RPMI8226 (cell line): ENCODE data around the gene FCHSD1.
A peak's percentile ranks its signal among the peaks of the same experiment; 100 is the strongest.

Experiments used
- DNase-seq: peaks from one replicate; pipeline ENCODE4 v3.0.0-alpha.2; 2015

Gene FCHSD1

DNA sequence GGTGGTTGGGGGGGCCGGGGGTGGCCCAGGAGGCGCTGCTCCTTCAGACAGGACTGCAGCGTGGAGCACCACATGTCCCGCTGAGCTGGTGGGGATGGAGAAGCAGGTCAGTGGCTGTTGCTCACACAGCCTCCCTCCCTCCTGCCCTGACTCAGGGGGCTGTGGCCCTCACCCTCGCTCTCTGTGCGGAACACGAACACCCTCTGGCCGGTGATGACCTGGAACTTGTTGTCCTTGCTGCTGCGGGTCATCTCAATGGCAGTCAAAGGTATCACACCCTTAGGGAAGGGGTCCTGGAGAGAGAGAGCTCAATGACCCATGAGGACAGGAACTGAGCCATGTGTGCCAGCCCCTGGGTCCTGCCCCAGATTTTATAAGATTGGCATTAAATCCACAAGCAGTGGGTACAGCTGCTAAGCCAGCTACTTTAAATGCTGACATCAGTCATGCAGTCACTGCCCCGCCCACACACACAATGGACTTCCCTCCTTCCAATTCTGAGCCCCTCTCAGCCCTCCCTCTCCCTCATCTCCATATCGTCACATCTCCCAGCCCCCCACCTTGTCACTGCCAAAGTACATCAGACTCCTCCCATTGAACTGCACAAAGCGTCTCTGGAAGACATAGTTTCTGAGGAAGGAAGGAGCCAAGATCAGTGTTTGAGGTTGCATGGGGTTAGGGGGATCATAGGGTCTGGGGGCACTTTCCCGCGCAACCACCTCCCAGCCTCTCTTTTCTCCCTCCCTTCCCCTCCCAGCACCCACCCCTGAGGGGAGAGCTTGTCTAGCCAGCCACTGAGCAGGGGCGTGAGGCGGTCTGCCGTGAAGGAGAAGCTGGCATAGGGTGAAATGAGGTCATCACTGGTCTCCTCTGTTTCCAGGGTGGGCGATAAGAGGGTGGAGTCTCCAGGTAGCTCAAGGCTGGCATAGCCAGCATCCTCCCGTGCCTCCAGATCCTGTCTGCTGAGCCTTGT lies 21.9 kb upstream of the FCHSD1 start:
- DNase-seq = no peak

GRCh38 chr5:141672071-141672840 lies 21.0 kb upstream of the FCHSD1 start:
- DNase-seq = no peak

DNA sequence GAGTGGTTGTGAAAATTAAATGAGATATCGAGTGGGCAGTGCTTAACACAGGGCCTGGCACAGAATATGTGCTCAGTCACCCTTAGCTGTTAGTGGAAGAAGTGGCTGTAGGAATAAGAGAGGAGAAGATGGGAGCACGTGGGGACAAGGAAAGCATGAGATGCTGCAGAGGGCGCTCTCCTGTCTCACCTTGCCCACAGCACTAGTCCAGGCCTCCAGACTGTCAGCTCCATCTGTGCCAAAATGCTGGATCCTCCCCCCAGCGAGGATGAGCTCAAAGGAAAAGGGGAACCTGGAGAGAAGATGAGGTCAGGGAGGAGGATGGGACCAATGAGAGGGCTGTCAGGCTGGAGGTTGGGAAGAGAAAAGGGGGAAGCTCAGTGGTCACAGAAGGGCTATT lies 18.3 kb upstream of the FCHSD1 start:
- DNase-seq = no peak

DNA sequence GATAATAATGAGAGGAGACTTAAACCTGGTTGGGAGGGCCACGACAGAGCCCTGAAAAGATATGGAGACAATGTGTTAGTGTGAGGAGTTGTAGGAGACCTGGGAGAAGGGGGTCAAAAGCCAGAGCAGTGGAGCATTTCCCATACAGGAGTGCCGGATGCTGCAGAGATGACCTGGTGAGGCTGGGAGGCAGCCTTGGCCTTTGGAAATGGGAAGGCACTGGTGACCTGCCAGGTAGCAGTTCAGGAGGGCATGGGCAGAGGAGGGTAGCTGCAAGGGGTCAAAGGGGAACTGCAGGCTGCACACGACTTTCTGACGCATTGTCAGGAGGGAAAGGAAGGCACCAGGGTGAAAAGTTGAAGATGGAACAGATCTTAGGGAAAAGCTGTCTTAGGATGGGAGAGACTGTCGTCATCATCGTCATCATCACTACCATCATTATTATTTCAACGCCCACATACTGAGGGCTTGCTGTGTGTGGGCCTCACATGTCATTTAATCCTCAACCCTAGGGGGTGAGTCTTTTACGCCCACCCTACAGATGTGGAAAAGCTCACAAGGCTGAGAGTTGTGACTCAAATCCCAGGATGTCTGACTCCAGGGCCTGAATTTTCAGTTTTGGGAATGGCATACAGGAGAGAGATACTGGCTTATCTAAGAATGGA lies 17.5 kb upstream of the FCHSD1 start:
- DNase-seq = no peak

DNA sequence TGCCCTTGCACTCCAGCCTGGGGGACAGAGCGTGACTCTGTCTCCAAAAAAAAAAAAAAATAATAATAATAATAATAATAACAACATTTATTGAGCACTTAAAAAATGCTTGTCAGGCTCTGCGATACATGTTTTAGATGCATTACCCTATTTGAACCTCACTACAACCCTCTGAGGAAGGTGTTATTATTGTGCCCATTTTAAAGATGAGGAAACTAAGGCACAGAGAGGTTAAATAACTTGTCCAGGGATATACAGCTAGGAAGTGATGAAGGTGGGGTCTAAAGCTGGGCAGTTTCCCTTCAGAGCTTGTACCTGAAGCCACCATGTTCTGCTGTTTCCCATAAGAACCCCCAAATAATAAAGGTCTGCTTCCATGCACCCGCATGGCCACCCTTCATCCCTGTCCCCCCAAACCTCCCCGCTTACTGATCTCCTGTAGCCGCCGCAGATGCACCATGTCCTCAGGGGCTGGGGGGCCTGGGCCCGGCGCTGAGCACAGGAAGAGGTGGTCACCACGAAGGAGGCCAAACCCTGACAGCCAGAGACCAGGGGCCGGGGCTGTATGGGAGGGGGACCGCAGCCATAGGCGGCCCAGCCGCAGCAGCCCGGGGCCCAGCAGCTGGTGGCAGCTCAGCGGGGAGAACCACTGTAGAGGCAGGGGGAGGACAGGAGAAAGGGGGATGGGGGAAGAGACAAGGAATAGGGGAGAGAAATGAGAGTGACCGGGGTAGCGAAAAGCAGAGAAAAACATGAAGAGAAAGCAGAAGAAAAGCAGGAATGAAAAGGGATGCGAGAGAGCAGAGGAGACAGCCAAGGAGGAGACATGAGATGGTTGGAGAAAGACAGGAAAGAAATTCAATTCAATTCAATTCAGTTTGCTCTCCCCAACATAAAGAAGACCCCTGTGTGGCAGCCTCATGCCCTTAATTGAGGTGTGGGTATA lies 15.1 kb upstream of the FCHSD1 start:
- no peak for DNase-seq

- peak; percentile 88 for DNase-seq
Observed at GRCh38 chr5:141664733-141665461, 13.7 kb upstream of the FCHSD1 start.

DNA sequence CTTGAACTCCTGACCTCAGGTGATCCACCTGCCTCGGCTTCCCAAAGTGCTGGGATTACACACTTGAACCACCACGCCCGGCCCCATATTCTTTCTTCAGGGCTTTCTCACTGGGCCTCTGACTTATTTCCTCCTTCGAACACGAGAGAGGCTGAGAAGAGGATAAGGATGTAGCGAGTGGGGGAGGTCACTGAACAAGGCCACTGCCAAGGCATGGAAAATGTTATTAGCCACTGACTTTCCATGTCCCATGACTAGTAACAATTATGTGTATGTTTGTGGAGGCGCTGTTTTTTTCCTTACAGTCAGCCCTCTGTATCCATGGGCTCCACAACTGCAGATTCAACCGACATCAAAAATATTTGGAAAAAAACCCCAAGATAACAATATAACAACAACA lies 12.3 kb upstream of the FCHSD1 start:
- DNase-seq = no peak

DNA sequence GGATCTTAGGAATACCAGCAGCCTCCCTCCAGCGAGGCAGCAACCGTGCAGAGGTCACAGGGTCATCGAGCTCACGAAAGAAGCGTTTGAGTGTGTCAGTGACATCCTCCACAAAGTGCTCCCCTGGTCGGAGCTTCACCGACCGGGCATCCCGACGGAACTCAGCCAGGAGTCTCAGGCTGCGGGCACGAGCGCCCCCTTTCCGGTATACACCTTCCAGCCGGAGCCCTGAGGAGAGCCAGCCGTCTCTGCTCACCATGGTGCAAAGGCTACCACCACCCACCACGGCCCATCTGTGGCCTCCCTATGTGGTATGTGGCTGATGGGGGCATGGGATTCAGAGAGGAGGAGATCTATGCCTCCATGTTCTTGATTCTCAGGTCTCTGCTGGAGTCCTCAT lies 10.8 kb upstream of the FCHSD1 start:
- DNase-seq = no peak

DNA sequence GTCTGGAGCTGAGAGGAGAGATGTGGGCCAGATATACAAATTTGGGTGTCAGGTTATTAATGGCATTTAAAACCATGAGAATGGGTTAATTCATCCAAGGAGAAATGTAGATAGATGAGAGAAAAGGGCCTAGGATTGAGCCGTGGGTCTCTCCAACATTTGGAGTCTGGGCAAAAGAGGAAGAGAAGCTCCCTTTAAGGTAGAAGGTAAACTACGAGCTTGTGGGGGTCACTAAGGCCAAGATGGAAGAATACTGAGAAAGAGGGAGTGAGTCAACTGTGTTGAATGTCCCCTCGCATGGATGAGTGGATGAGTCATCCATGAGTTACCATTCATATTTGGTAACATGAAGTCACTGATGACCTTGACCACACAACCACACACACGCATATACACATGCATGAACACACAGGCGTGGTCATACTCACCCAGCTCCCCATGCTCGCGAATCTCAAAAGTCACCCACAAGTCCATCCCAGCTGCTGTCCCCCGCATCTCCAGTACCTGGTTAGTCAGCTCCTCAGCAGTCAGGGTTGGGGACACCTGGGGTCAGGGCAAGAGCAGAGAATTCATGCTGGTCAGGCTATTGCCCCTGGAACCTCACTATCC lies 6.8 kb upstream of the FCHSD1 start:
- no peak for DNase-seq

GRCh38 chr5:141657404-141657803 lies 6.2 kb upstream of the FCHSD1 start:
- no peak for DNase-seq

- no peak for DNase-seq
Observed at GRCh38 chr5:141656396-141656795, 5.2 kb upstream of the FCHSD1 start.

DNA sequence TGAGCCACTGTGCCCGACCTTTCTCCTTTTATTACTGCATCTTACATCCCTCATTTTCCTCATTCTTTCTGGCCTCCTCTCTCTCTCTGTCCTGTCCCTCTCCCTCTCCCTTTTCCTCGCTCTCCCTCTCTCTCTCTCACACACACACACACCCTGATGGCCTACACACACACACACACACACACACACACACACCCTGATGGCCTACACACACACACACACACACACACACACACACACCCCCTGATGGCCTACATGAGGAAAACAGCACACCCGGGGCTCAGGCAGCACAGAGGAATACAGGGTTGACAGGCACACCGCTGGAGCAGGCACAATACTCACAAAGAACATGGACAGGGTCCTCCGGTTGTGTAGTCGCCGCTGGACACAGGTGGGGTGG lies 3.8 kb upstream of the FCHSD1 start:
- DNase-seq = no peak

DNA sequence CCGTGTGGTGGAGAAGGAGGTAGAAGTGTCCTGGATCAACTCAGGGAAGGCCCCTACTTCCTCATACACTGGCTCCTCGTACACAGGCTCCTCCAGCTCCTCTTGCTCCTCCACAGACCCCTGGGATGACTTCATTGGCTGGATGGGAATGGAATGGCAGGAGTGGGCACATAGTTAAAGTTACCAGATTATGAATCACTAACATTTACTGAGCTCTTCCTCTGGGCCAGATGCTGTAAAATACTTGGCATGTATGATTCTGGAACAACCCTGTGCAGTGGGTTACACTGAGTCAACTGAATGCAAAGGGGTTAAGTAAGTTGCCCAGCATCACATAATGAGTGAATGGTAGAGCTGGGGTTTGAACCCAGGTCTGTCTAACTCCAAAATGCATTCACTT lies 3.1 kb upstream of the FCHSD1 start:
- no peak for DNase-seq

DNA sequence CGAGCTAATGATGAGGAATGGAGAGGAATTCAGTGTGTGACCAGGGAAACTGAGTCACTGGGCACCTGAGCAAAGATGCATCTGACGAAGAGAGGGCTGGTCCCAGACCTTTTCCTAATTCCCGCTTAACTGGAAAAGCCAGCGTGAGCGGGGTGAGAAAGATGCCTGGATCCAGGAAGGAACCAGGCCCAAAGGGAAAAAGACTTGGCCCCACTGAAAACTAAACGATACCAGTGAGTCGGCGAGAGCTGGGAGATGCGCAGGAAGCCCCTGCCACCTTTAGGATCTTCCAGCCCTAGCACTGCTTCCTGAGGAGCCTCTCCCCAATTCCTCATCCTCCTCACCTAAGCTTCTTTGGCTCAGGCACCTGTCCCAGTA lies 499 bp upstream of the FCHSD1 start:
- no peak for DNase-seq

- DNase-seq = no peak
Observed at GRCh38 chr5:141649972-141650371, 1.2 kb downstream of the FCHSD1 start.

- no peak for DNase-seq
Observed at GRCh38 chr5:141649056-141649688, 2.0 kb downstream of the FCHSD1 start.

DNA sequence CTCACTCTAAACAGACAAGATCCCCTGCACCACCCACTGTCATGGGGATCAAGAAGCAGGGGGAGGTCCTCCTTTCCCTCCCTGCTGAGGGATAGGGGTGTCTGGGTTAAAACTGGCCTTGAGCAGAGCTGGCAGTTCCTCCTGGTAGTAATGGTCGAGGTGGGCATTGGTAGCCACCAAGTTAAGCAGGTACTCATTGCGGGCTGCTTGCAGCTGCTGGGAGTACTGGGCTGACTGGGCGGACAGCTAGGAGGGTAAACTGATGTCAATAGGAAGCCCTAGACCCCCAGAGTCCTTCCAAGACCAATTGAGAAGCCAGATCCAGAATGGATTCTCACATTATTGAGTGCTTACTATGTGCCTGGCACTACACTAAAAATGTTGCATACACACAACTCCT lies 3.4 kb downstream of the FCHSD1 start:
- DNase-seq = no peak

DNA sequence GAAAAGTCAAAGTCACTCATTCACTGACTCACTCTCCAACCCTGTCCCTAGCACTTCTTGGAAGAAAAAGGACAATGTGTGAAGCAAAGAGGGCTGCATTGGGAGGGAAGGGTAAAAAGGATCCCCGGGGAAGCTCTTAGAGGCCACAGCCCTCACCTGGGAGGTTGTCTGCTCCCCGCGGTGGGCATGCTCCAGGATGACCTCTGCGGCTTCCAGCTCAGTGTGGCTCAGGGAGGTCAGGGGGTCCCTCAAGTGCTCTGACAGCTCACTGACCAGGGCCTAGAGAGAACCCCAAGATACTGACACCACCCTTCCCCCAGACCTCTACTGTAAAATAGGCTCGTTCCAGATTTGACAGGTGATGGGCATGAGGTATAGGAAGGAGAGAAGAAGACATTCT lies 4.0 kb downstream of the FCHSD1 start:
- no peak for DNase-seq

DNA sequence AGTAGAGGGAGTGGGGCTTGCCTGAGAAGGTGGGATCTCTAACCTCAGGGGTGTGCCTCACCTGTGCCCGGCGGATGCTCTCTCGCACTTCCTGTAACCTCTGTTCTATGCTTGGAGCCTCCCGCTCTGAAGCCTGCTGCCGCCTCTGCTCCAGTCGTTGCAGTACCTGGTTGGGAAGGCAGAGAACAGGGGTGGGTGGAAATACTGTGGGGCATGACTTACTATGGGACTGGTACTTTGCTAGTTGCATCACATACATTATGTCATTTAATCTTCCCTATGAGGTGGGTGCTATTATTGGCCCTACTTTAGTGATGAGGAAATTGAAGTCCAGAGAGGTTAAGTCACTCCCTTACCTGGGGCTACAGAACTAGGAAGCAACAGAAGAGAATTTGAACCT lies 5.2 kb downstream of the FCHSD1 start:
- DNase-seq = no peak

DNA sequence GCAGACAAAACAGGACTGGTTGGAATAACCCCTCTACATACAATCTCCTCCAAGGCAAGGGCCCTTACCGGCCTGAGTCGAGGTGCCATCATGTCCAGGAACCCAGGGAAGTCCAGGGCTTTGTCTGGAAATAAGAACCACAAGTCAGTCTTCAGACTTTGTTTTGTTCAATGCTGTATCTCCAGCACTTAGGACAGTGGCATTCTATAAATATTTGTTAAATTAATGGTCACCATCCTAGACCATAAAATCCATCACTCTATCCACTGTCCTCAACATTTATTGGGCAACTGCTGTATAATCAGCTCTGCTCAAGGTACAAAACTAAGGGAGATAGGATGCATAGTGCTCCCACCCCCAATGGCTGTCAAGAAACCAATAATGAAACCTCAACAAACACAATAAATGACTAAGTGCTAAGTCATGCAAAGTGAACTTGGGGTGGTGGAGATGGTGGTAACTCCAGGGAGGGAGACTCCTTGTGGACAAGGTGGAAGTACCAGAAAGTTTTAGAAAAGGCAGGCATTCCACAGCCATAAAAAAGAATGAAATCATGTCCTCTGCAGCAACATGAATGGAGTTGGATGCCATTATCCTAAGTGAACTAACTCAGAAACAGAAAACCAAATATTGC lies 9.5 kb downstream of the FCHSD1 start:
- DNase-seq = no peak
